ENCODE measurements around the gene LRP1. TPM values are rescaled to one million over a fixed set of nuclear protein-coding genes. Genes with fewer than 3 reads are reported as not detected.

Gene LRP1
- total RNA-seq, 1 experiment from 2014 or later: 14.7 TPM

DNA sequence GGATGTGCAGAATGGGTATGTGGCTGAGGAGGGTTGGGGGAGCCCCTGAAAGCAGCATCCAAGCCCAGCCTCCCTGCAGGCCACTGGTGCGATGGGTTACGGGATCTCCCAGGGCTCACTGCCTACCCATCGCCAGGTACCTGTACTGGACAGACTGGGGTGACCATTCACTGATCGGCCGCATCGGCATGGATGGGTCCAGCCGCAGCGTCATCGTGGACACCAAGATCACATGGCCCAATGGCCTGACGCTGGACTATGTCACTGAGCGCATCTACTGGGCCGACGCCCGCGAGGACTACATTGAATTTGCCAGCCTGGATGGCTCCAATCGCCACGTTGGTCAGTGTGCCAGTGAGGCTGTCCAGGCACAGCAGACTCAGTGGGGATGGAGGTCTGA, 70.0 kb downstream of the LRP1 start:
- Histone ChIP-seq H3K27me3 (ENCODE audit: low read length) (no peaks in the 10 kb centered on the region), H3K9ac (ENCODE audit: low read length) (no peak overlapping the region), H3K27ac (ENCODE audit: low read length) (no peak overlapping the region), H3K4me3 (ENCODE audit: low read length) (no peak overlapping the region), H3K4me2 (ENCODE audit: low read length) (no peak overlapping the region), H4K20me1 (ENCODE audit: low read length) (no peaks in the 10 kb centered on the region), H3K4me1 (ENCODE audit: insufficient read depth, low read length) (no peaks in the 10 kb centered on the region), H3K9me3 (ENCODE audit: low read length) (no peaks in the 10 kb centered on the region), H3K79me2 (ENCODE audit: low read length) (no peaks in the 10 kb centered on the region), H2AFZ (ENCODE audit: low read length) (no peak overlapping the region), H3K36me3 (ENCODE audit: low read depth, low read length) (no peaks in the 10 kb centered on the region; the same call in 1 of the 2 replicates), H3K9me2 (replicated peaks; ENCODE audit: low read length) (no peaks in the 10 kb centered on the region), H3F3A (ENCODE audit: low read length, unreplicated experiment) (no peaks in the 10 kb centered on the region)
- CTCF ChIA-PET: no interaction called here
- intact Hi-C loops (cut with micrococcal nuclease): no loop called here
- BruUV-seq (replicated peaks): no TSS peak
- POLR2A ChIA-PET (ENCODE audit: unreplicated experiment): no interaction called here
- TF ChIP-seq EZH2phosphoT487 (IDR thresholded peaks at IDR 0.05; ENCODE audit: borderline replicate concordance, low read length) (no peak), EZH2 (IDR thresholded peaks at IDR 0.05; ENCODE audit: low read length, unreplicated experiment) (no peak)
- TF ChIP-seq, protein P1, sequence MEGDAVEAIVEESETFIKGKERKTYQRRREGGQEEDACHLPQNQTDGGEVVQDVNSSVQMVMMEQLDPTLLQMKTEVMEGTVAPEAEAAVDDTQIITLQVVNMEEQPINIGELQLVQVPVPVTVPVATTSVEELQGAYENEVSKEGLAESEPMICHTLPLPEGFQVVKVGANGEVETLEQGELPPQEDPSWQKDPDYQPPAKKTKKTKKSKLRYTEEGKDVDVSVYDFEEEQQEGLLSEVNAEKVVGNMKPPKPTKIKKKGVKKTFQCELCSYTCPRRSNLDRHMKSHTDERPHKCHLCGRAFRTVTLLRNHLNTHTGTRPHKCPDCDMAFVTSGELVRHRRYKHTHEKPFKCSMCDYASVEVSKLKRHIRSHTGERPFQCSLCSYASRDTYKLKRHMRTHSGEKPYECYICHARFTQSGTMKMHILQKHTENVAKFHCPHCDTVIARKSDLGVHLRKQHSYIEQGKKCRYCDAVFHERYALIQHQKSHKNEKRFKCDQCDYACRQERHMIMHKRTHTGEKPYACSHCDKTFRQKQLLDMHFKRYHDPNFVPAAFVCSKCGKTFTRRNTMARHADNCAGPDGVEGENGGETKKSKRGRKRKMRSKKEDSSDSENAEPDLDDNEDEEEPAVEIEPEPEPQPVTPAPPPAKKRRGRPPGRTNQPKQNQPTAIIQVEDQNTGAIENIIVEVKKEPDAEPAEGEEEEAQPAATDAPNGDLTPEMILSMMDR (conservative IDR thresholded peaks at IDR 0.05; ENCODE audit: low read depth, low read length): no peak
- ATAC-seq (no peak), DNase-seq (no peak)

DNA sequence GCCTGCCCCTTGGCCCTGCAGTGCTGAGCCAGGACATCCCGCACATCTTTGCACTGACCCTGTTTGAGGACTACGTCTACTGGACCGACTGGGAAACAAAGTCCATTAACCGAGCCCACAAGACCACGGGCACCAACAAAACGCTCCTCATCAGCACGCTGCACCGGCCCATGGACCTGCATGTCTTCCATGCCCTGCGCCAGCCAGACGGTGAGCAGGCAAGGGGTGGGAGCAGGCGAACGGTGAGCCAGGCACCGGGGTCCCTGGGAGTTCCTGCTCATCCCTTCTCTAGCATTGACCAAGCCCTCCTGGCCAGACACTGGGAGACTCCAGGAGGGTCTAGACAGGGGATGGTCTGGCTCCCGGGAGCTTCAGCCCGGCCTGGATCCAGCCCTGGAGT, 70.9 kb downstream of the LRP1 start:
- H3K9me2 ChIP-seq (replicated peaks; ENCODE audit: low read length): no peaks in the 10 kb centered on the region
- no peak for DNase-seq
- no peak for ATAC-seq
- intact Hi-C loops (cut with micrococcal nuclease): no loop called here
- no peaks in the 10 kb centered on the region for H3K4me1 ChIP-seq (ENCODE audit: insufficient read depth, low read length)
- no peaks in the 10 kb centered on the region for H3K9me3 ChIP-seq (ENCODE audit: low read length)
- no peak overlapping the region for H2AFZ ChIP-seq (ENCODE audit: low read length)
- no peak overlapping the region for H3K4me2 ChIP-seq (ENCODE audit: low read length)
- POLR2A ChIA-PET (ENCODE audit: unreplicated experiment): no interaction called here
- BruUV-seq (replicated peaks): no TSS peak
- H3K27ac ChIP-seq (ENCODE audit: low read length): no peak overlapping the region
- H3K36me3 ChIP-seq (ENCODE audit: low read depth, low read length): no peaks in the 10 kb centered on the region; the same call in 1 of the 2 replicates
- no peaks in the 10 kb centered on the region for H3K27me3 ChIP-seq (ENCODE audit: low read length)
- TF ChIP-seq EZH2 (IDR thresholded peaks at IDR 0.05; ENCODE audit: low read length, unreplicated experiment) (no peak), EZH2phosphoT487 (IDR thresholded peaks at IDR 0.05; ENCODE audit: borderline replicate concordance, low read length) (no peak)
- TF ChIP-seq, protein P1 (conservative IDR thresholded peaks at IDR 0.05; ENCODE audit: low read depth, low read length): no peak
- H3K79me2 ChIP-seq (ENCODE audit: low read length): no peaks in the 10 kb centered on the region
- CTCF ChIA-PET: no interaction called here
- H3K9ac ChIP-seq (ENCODE audit: low read length): no peak overlapping the region
- no peak overlapping the region for H3K4me3 ChIP-seq (ENCODE audit: low read length)
- no peaks in the 10 kb centered on the region for H4K20me1 ChIP-seq (ENCODE audit: low read length)
- H3F3A ChIP-seq (ENCODE audit: low read length, unreplicated experiment): no peaks in the 10 kb centered on the region

DNA sequence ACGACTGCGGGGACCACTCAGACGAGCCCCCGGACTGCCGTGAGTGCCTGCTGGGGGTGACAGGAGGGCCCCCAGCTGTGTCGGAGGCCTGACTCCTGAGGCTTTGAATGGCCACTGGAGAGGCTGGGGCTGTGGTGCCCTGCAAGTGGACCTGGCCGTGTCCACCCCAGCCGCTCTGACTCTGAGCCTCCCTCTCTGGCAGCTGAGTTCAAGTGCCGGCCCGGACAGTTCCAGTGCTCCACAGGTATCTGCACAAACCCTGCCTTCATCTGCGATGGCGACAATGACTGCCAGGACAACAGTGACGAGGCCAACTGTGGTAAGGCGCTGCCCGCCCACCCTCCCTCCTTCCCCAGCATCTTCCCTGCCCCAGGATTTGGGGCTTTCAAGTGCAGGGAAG, 72.2 kb downstream of the LRP1 start:
- intact Hi-C loops (cut with micrococcal nuclease): no loop called here
- no peak overlapping the region for H3K4me2 ChIP-seq (ENCODE audit: low read length)
- no peak for ATAC-seq
- BruUV-seq (replicated peaks): no TSS peak
- H3K36me3 ChIP-seq (ENCODE audit: low read depth, low read length): no peaks in the 10 kb centered on the region; the same call in 1 of the 2 replicates
- no peaks in the 10 kb centered on the region for H3K9me3 ChIP-seq (ENCODE audit: low read length)
- H3K27ac ChIP-seq (ENCODE audit: low read length): no peak overlapping the region
- H2AFZ ChIP-seq (ENCODE audit: low read length): no peak overlapping the region
- no peaks in the 10 kb centered on the region for H3F3A ChIP-seq (ENCODE audit: low read length, unreplicated experiment)
- TF ChIP-seq, protein P1 (conservative IDR thresholded peaks at IDR 0.05; ENCODE audit: low read depth, low read length): no peak
- H3K9me2 ChIP-seq (replicated peaks; ENCODE audit: low read length): no peaks in the 10 kb centered on the region
- DNase-seq: no peak
- H3K4me1 ChIP-seq (ENCODE audit: insufficient read depth, low read length): no peaks in the 10 kb centered on the region
- POLR2A ChIA-PET (ENCODE audit: unreplicated experiment): no interaction called here
- H3K9ac ChIP-seq (ENCODE audit: low read length): no peak overlapping the region
- H4K20me1 ChIP-seq (ENCODE audit: low read length): no peaks in the 10 kb centered on the region
- H3K4me3 ChIP-seq (ENCODE audit: low read length): no peak overlapping the region
- CTCF ChIA-PET: no interaction called here
- H3K27me3 ChIP-seq (ENCODE audit: low read length): no peaks in the 10 kb centered on the region
- no peaks in the 10 kb centered on the region for H3K79me2 ChIP-seq (ENCODE audit: low read length)
